ENCODE measurements around the gene CDH13. TPM values are rescaled to one million over a fixed set of nuclear protein-coding genes. Genes with fewer than 3 reads are reported as not detected.

Gene CDH13
- total RNA-seq, 1 experiment from 2014 or later: 2.1 TPM

DNA sequence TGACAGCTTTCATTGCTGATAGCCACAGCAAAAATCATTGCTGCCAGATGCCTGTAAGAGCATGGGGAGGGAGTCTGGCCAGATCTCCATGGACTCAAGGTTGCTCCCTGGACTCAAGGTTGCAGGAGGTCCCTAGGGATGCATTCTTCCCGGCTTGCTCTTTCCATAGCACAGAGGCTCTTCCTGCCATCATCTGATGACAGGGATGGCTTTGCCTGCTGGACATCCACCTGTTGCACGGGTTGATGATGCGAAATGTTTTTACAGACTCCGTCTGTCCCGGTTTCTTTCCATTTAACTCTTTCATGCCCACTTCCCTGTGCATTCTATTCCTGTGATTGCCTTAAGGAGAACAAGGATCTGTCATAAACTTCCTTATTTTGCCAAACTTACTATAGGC is 1065.5 kb downstream of the CDH13 start:
- intact Hi-C loops (cut with micrococcal nuclease; ENCODE audit: unreplicated experiment): no loop called here
- no peak for TF ChIP-seq EZH2 (IDR thresholded peaks at IDR 0.05; ENCODE audit: borderline replicate concordance, low read depth, low read length, poor library complexity, severe bottlenecking)
- TF ChIP-seq, protein P1, sequence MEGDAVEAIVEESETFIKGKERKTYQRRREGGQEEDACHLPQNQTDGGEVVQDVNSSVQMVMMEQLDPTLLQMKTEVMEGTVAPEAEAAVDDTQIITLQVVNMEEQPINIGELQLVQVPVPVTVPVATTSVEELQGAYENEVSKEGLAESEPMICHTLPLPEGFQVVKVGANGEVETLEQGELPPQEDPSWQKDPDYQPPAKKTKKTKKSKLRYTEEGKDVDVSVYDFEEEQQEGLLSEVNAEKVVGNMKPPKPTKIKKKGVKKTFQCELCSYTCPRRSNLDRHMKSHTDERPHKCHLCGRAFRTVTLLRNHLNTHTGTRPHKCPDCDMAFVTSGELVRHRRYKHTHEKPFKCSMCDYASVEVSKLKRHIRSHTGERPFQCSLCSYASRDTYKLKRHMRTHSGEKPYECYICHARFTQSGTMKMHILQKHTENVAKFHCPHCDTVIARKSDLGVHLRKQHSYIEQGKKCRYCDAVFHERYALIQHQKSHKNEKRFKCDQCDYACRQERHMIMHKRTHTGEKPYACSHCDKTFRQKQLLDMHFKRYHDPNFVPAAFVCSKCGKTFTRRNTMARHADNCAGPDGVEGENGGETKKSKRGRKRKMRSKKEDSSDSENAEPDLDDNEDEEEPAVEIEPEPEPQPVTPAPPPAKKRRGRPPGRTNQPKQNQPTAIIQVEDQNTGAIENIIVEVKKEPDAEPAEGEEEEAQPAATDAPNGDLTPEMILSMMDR (conservative IDR thresholded peaks at IDR 0.05; ENCODE audit: low read depth, low read length): no peak
- Histone ChIP-seq H3K9me3 (ENCODE audit: low read depth, low read length, poor library complexity, severe bottlenecking) (no peaks in the 10 kb centered on the region), H3K27ac (ENCODE audit: low read depth, low read length, poor library complexity, severe bottlenecking) (no peak overlapping the region), H3K4me1 (ENCODE audit: insufficient read depth, low read length, poor library complexity, severe bottlenecking) (no peaks in the 10 kb centered on the region), H3K4me3 (ENCODE audit: low read depth, low read length, poor library complexity, severe bottlenecking) (no peak overlapping the region), H3K36me3 (ENCODE audit: insufficient read depth, low read length, poor library complexity, severe bottlenecking) (no peaks in the 10 kb centered on the region), H3K27me3 (replicated peaks; ENCODE audit: insufficient read depth, low read depth, low read length, poor library complexity) (peaks cover 42% of the 10 kb centered on the region)
- BruUV-seq (replicated peaks): no TSS peak
- ChIA-PET CTCF (no interaction called here), POLR2A (ENCODE audit: low non-redundant PET) (no interaction called here)
- no peak for DNase-seq (ENCODE audit: low spot score)

DNA sequence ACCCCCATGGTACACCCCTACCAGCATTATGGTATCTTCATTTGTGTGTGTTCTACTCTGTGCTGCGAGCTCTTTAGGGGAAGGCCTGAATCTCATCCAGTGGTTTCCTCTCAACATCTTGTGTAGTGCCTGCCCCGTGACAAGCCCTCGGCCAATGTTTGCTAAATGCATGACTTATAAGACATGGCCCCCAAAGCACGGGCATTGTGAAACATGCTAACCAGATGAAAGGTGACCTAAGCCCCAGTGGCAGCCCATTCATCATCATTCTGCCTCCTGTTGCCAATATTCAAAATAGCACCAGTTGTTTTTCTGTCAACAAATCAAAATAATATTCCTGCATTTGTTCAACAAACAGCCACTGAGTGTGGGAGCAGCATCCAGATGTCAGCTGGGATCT is 1072.2 kb downstream of the CDH13 start:
- H3K4me3 ChIP-seq (ENCODE audit: low read depth, low read length, poor library complexity, severe bottlenecking): no peak overlapping the region
- no peak overlapping the region for H3K27ac ChIP-seq (ENCODE audit: low read depth, low read length, poor library complexity, severe bottlenecking)
- H3K9me3 ChIP-seq (ENCODE audit: low read depth, low read length, poor library complexity, severe bottlenecking): no peaks in the 10 kb centered on the region
- intact Hi-C loops (cut with micrococcal nuclease; ENCODE audit: unreplicated experiment): no loop called here
- BruUV-seq (replicated peaks): no TSS peak
- no peaks in the 10 kb centered on the region for H3K36me3 ChIP-seq (ENCODE audit: insufficient read depth, low read length, poor library complexity, severe bottlenecking)
- CTCF ChIA-PET: no interaction called here
- H3K4me1 ChIP-seq (ENCODE audit: insufficient read depth, low read length, poor library complexity, severe bottlenecking): no peaks in the 10 kb centered on the region
- TF ChIP-seq, protein P1 (conservative IDR thresholded peaks at IDR 0.05; ENCODE audit: low read depth, low read length): no peak
- TF ChIP-seq EZH2 (IDR thresholded peaks at IDR 0.05; ENCODE audit: borderline replicate concordance, low read depth, low read length, poor library complexity, severe bottlenecking): no peak
- peaks cover 46% of the 10 kb centered on the region for H3K27me3 ChIP-seq (replicated peaks; ENCODE audit: insufficient read depth, low read depth, low read length, poor library complexity)
- no peak for DNase-seq (ENCODE audit: low spot score)
- POLR2A ChIA-PET (ENCODE audit: low non-redundant PET): no interaction called here

DNA sequence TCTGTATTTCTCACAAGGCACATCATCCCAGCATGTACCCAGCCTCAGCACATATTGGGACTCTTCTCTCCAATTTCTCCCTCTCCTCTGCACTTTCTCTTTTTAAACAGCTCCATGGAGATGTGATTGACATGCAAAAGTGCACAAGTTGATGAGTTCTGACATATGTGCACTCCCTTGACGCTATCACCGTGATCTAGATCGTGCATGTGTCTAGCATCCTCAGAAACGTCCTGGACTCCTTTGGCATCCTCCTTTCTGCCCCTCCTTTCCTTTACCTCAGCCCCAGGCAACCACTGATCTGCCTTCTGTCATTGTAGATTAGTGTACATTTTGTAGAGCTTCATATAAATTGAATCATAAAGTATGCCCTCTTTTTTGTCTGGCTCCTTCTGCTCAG is 1073.0 kb downstream of the CDH13 start:
- no peak for TF ChIP-seq EZH2 (IDR thresholded peaks at IDR 0.05; ENCODE audit: borderline replicate concordance, low read depth, low read length, poor library complexity, severe bottlenecking)
- TF ChIP-seq, protein P1 (conservative IDR thresholded peaks at IDR 0.05; ENCODE audit: low read depth, low read length): no peak
- Histone ChIP-seq H3K4me1 (ENCODE audit: insufficient read depth, low read length, poor library complexity, severe bottlenecking) (no peaks in the 10 kb centered on the region), H3K27me3 (replicated peaks; ENCODE audit: insufficient read depth, low read depth, low read length, poor library complexity) (peaks cover 48% of the 10 kb centered on the region), H3K9me3 (ENCODE audit: low read depth, low read length, poor library complexity, severe bottlenecking) (no peaks in the 10 kb centered on the region), H3K27ac (ENCODE audit: low read depth, low read length, poor library complexity, severe bottlenecking) (no peak overlapping the region), H3K36me3 (ENCODE audit: insufficient read depth, low read length, poor library complexity, severe bottlenecking) (no peaks in the 10 kb centered on the region), H3K4me3 (ENCODE audit: low read depth, low read length, poor library complexity, severe bottlenecking) (no peak overlapping the region)
- intact Hi-C loops (cut with micrococcal nuclease; ENCODE audit: unreplicated experiment): no loop called here
- BruUV-seq (replicated peaks): no TSS peak
- DNase-seq (ENCODE audit: low spot score): no peak
- CTCF ChIA-PET: no interaction called here
- POLR2A ChIA-PET (ENCODE audit: low non-redundant PET): no interaction called here

All from A673 (cell line).